HepG2 (cell line): Measurements from ENCODE around the gene GH2. TPM values are rescaled to one million over a fixed set of nuclear protein-coding genes. Genes with fewer than 3 reads are reported as not detected.
"Not testable (repeated sequence)": the region's sequence is repeated elsewhere in the genome, so short reads cannot be mapped to it uniquely, and the experiment has no call there.

Source experiments
- ATAC-seq: fragments of 200-7000 bp; cut with Tn5 transposase; 3 replicates; pipeline ENCODE4 v1.9.1; 2020; ENCODE audit warnings: mild to moderate bottlenecking, moderate library complexity
- BruUV-seq: library from RNA; stranded (reverse); fragments of 400-500 nt; replicated peaks from 2 replicates; lab custom pipeline; 2021; lab: Mats Ljungman, UMichigan
- CTCF ChIA-PET: fragments of 300-600 bp; formaldehyde crosslinking; extraction: SDS; loops from one replicate; lab custom pipeline; 2021; ENCODE audit warnings: low total read pairs, inconsistent platforms, low intra/inter-chr PET ratio; lab: Yijun Ruan, JAX
- POLR2A ChIA-PET: fragments of 350-600 bp; sonication (Branson Sonifier 250); formaldehyde crosslinking; loops from one replicate; lab custom pipeline; 2020; ENCODE audit warnings: antibody characterized with exemption, inconsistent platforms; lab: Yijun Ruan, JAX
- DNase-seq: peaks from one replicate; pipeline ENCODE4 v3.0.0-alpha.2; 2015; ENCODE audit warnings: low spot score
- FAIRE-seq: peaks from 3 replicates; lab custom pipeline; 2011; peaks lifted over from hg19 to GRCh38; lab: Jason Lieb, UNC
- H2AFZ ChIP-seq: one replicate; pipeline ENCODE4 v1.6.1; 2011; ENCODE audit warnings: low read length, inconsistent platforms
- H3K27ac ChIP-seq: fragments of 300-600 bp; 3 replicates; pipeline ENCODE4 v1.8.0; 2011; ENCODE audit warnings: mixed run types, mild to moderate bottlenecking, mixed read lengths, low read length, inconsistent platforms; ENCODE audit not compliant: insufficient read depth; ENCODE audit errors: extremely low read length
- H3K27me3 ChIP-seq, 2 experiments: fragments of 200-600 bp in 1 of 2; 2 replicates in 1 of 2; 3 replicates in 1 of 2; pipeline versions ENCODE4 v1.6.0 to v1.8.0; 2011; ENCODE audit warnings: low read length in 2 of 2, mild to moderate bottlenecking in 2 of 2, moderate library complexity in 2 of 2, inconsistent platforms in 1 of 2; ENCODE audit not compliant: insufficient read depth in 2 of 2, control insufficient read depth in 1 of 2
- H3K36me3 ChIP-seq, 2 experiments: fragments of 200-600 bp in 1 of 2; replicated peaks in 1 of 2; 2 replicates in 1 of 2; 3 replicates in 1 of 2; pipeline versions ENCODE4 v1.5.1 to v1.8.0; 2011; ENCODE audit warnings: low read length in 2 of 2, inconsistent platforms in 1 of 2; ENCODE audit not compliant: insufficient read depth in 2 of 2, control insufficient read depth in 1 of 2
- H3K4me1 ChIP-seq: 2 replicates; pipeline ENCODE4 v1.5.1; 2012; ENCODE audit warnings: low read length, inconsistent platforms; ENCODE audit not compliant: insufficient read depth
- H3K4me2 ChIP-seq: 2 replicates; pipeline ENCODE4 v1.6.0; 2011; ENCODE audit warnings: low read depth, low read length, inconsistent platforms
- H3K4me3 ChIP-seq, 3 experiments: fragments of 200-600 bp in 1 of 3; sonication (generic), shearing (Covaris generic) in 1 of 3; replicated peaks in 1 of 3; 2 replicates each; pipeline ENCODE4 v1.5.1; 2011 to 2016; ENCODE audit warnings: low read length in 3 of 3, inconsistent platforms in 2 of 3, low read depth in 2 of 3, mild to moderate bottlenecking in 2 of 3, control low read depth in 1 of 3, mixed read lengths in 1 of 3; ENCODE audit not compliant: insufficient read depth in 1 of 3
- H3K79me2 ChIP-seq: one replicate; pipeline ENCODE4 v1.6.1; 2011; ENCODE audit warnings: low read length, inconsistent platforms; ENCODE audit not compliant: insufficient read depth
- H3K9ac ChIP-seq: 2 replicates; pipeline ENCODE4 v1.6.0; 2011; ENCODE audit warnings: mild to moderate bottlenecking, low read depth, low read length, inconsistent platforms; ENCODE audit not compliant: insufficient read depth
- H3K9me3 ChIP-seq: 2 replicates; pipeline ENCODE4 v1.5.1; 2012; ENCODE audit warnings: mild to moderate bottlenecking, low read length
- H4K20me1 ChIP-seq: 2 replicates; pipeline ENCODE4 v1.6.0; 2011; ENCODE audit warnings: inconsistent platforms, mild to moderate bottlenecking, low read length, moderate library complexity; ENCODE audit not compliant: insufficient read depth
- ATF1 ChIP-seq: IDR thresholded peaks from 2 replicates; pipeline ENCODE4 v1.6.1; 2016; ENCODE audit warnings: mild to moderate bottlenecking, control low read depth
- CHD2 ChIP-seq: IDR thresholded peaks from 2 replicates; pipeline ENCODE4 v1.6.1; 2011; ENCODE audit warnings: low read depth, low read length, improper control_type of control experiment
- CTCF ChIP-seq: sonication (generic); formaldehyde crosslinking; IDR thresholded peaks from 2 replicates; pipeline ENCODE4 v1.5.0; 2020; ENCODE audit warnings: mild to moderate bottlenecking, missing genetic modification reagents, moderate library complexity
- HMG20B ChIP-seq: conservative IDR thresholded peaks from 2 replicates; pipeline ENCODE4 v1.6.1; 2016; ENCODE audit warnings: missing genetic modification reagents, missing compliant biosample characterization
- POGZ ChIP-seq: sonication (generic); formaldehyde crosslinking; IDR thresholded peaks from 2 replicates; pipeline ENCODE4 v1.4.0; 2020; ENCODE audit warnings: mild to moderate bottlenecking, missing genetic modification reagents
- PPARG ChIP-seq: conservative IDR thresholded peaks from 2 replicates; pipeline ENCODE4 v1.6.1; 2016; ENCODE audit warnings: missing biosample characterization, missing genetic modification reagents
- SMC3 ChIP-seq: IDR thresholded peaks from 2 replicates; pipeline ENCODE4 v1.6.1; 2011; ENCODE audit warnings: low read length, improper control_type of control experiment
- SMYD3 ChIP-seq: sonication (generic); formaldehyde crosslinking; IDR thresholded peaks from 2 replicates; pipeline ENCODE4 v1.8.1; 2023; ENCODE audit warnings: mild to moderate bottlenecking, missing genetic modification reagents
- STAG1 ChIP-seq: sonication (generic); formaldehyde crosslinking; IDR thresholded peaks from 2 replicates; pipeline ENCODE4 v1.4.0; 2020; ENCODE audit warnings: missing genetic modification reagents
- ZBTB43 ChIP-seq: sonication (generic); formaldehyde crosslinking; conservative IDR thresholded peaks from 2 replicates; pipeline ENCODE4 v1.4.0; 2020; ENCODE audit warnings: missing genetic modification reagents
- ZGPAT ChIP-seq: IDR thresholded peaks from 2 replicates; pipeline ENCODE4 v1.6.1; 2016; ENCODE audit warnings: mild to moderate bottlenecking
- WGBS: methylation state at CpG from one replicate; pipeline ENCODE4 v1.1.6; 2017; ENCODE audit warnings: low lambda C conversion rate; 5-methylcytosine and 5-hydroxymethylcytosine counted together
- in situ Hi-C: cut with HindIII; loops from 2 replicates; pipeline ENCODE4 v1.10.0; 2017; ENCODE audit warnings: low pct_unique_long_range_greater_than_20kb; ENCODE audit not compliant: extremely low pct_ligation_motif_present
- intact Hi-C: fragments of 100-400 bp; cut with micrococcal nuclease; formaldehyde crosslinking; loops from one replicate; pipeline ENCODE4 v1.10.0; 2022; ENCODE audit not compliant: unreplicated experiment
- polyA plus RNA-seq, 8 experiments: library from polyadenylated mRNA; depleted of rRNA in 3 of 8; stranded (reverse) in 7 of 8; unstranded in 1 of 8; fragments of >200 nt; fragmentation: Illumina TruSeq in 4 of 8; extraction: Trizol in 4 of 8; gene quantifications; 2 replicates each; pipeline versions ENCODE4 v1.2.1 to v1.2.3, GENCODE V29; 2011 to 2016; ENCODE audit warnings: low read depth in 4 of 8, missing spikeins in 1 of 8, mixed read lengths in 1 of 8; ENCODE audit not compliant: insufficient read depth in 1 of 8
- total RNA-seq, 5 experiments: library from RNA; depleted of rRNA; stranded (reverse); fragments of >200 nt; fragmentation: Illumina TruSeq; extraction: Trizol; gene quantifications; 2 replicates each; pipeline ENCODE4 v1.2.3, GENCODE V29; 2016; ENCODE audit warnings: low read depth in 1 of 5

Gene GH2
- total and polyA plus RNA-seq, 2 of the 13 experiments (the other 11 are each of a cell fraction or from before 2014, with no cell fraction given) = not detected

GRCh38 chr17:63866625-63867024, 15.1 kb downstream of the GH2 start:
- H3K27me3 ChIP-seq = peaks cover 1 to 24% of the 10 kb centered on the region in 2 experiments; a peak in 2 of 5 replicates
- H3K9ac ChIP-seq, H3K79me2 ChIP-seq, H3K36me3 ChIP-seq, H3K27ac ChIP-seq, H2AFZ ChIP-seq, POLR2A ChIA-PET, H4K20me1 ChIP-seq, in situ Hi-C loops, H3K9me3 ChIP-seq, H3K4me3 ChIP-seq, H3K4me2 ChIP-seq, H3K4me1 ChIP-seq, BruUV-seq: not testable (repeated sequence)
- 31% methylated on average over 6 of the region's 7 CpGs for WGBS
- FAIRE-seq (peak; percentile 39), DNase-seq (peak; percentile 33), ATAC-seq (peak; percentile 95)
- CTCF ChIA-PET = interaction anchor here (1.7 kb wide), 1 partner anchor 15 kb away, joined by 4 read pairs; the partner anchor contains the start of gene GH2
- intact Hi-C loops = loop anchor here (10.0 kb wide), 1 partner anchor 442 kb away; no protein-coding TSS in a partner anchor
- TF ChIP-seq STAG1 (CRISPR knock-in tag) (peak; percentile 25; the same call in 1 of the 2 replicates), SMC3 (peak; percentile 8; the same call in 1 of the 2 replicates), CTCF (CRISPR knock-in tag) (peak; percentile 49)

GRCh38 chr17:63859257-63859656, 22.5 kb downstream of the GH2 start:
- BruUV-seq = no TSS peak
- H2AFZ ChIP-seq = no peak overlapping the region
- POLR2A ChIA-PET = no interaction called here

More at GRCh38 chr17:63859257-63859656, 22.5 kb downstream of the GH2 start:
- Histone ChIP-seq H3K27ac (no peak overlapping the region), H3K79me2 (no peaks in the 10 kb centered on the region), H3K36me3 (no peaks in the 10 kb centered on the region), H3K4me1 (peaks cover 23% of the 10 kb centered on the region), H3K4me3 (no peak overlapping the region), H3K27me3 (peaks cover 5 to 36% of the 10 kb centered on the region in 2 experiments; a peak in 3 of 5 replicates), H3K9ac (no peak overlapping the region), H3K9me3 (no peaks in the 10 kb centered on the region), H3K4me2 (no peak overlapping the region), H4K20me1 (no peaks in the 10 kb centered on the region)
- in situ Hi-C loops (no loop called here), intact Hi-C loops (no loop called here)
- ATAC-seq (no peak), FAIRE-seq (no peak), DNase-seq (no peak)
- TF ChIP-seq CHD2 = no peak
- TF ChIP-seq ATF1 = no peak
- TF ChIP-seq PPARG = no peak
- no peak for TF ChIP-seq ZGPAT (CRISPR knock-in tag)
- TF ChIP-seq HMG20B = no peak
- no peak for TF ChIP-seq POGZ (CRISPR knock-in tag)
- no peak for TF ChIP-seq SMYD3 (CRISPR knock-in tag)
- TF ChIP-seq ZBTB43 (CRISPR knock-in tag) = no peak
- CTCF ChIA-PET = no interaction called here
- 0% methylated on average over 1 of the region's 3 CpGs for WGBS
